Activated CD4-positive, alpha-beta T cell treated with anti-CD3 and anti-CD28 coated beads, Interleukin-2, Interleukin-6, amounts not matched to agents 100 ng/mL and 50 ng/mL, durations not matched to agents 16 hours and 8 hours (primary cell): ENCODE results near the gene CELSR3.

Source experiments
- DNase-seq: peaks from one replicate; pipeline ENCODE4 v3.0.0-alpha.2; 2020

Gene CELSR3

DNA sequence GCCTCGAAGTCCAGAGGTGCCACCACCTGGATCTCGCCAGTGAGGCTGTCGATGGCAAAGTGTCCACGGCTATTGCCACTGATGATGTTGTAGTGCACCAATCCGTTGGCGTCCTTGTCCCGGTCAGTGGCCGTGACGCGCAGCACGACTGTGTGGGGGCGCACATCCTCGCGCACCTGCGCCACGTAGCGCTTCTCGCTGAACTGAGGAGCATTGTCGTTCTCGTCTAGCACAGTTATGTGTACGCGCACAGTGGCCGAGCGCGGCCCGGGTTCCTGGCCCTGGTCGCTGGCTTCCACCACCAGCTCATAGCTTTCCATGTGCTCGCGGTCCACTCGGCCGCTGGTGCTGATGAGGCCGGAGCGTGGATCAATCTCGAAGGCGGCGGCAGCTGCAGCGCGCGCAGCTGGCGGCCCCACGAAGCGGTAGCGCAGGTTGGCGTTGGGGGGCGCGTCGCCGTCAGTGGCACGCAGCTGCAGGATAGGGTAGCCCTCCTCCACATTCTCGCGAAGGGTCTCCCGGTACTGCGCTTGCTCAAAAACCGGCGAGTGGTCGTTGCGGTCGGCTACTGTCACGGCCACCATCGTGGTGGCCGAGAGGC, 1.8 kb downstream of the CELSR3 start:
- DNase-seq: no peak

DNA sequence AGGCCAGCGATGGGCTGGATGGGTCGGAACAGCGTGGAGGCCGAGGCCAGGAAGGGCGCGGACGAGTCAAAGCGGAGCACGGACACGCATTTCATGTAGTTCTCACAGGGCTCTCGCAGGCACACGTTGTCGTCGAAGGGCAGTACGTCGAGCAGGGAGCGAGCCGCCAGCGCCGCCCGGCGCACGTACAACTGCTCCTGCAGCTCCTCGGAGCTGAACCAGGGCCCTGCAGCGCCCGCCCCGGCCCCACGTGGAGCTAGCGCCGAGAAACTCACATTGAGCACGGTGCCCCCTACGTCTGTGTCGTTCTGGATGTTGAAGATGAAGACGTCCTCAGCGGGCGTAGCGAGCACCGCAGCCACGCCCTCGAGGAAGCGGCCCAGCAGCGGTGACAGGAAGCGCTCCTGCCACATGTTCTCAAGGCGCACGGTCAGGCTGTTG, 5.8 kb downstream of the CELSR3 start:
- DNase-seq: peak; percentile 42

DNA sequence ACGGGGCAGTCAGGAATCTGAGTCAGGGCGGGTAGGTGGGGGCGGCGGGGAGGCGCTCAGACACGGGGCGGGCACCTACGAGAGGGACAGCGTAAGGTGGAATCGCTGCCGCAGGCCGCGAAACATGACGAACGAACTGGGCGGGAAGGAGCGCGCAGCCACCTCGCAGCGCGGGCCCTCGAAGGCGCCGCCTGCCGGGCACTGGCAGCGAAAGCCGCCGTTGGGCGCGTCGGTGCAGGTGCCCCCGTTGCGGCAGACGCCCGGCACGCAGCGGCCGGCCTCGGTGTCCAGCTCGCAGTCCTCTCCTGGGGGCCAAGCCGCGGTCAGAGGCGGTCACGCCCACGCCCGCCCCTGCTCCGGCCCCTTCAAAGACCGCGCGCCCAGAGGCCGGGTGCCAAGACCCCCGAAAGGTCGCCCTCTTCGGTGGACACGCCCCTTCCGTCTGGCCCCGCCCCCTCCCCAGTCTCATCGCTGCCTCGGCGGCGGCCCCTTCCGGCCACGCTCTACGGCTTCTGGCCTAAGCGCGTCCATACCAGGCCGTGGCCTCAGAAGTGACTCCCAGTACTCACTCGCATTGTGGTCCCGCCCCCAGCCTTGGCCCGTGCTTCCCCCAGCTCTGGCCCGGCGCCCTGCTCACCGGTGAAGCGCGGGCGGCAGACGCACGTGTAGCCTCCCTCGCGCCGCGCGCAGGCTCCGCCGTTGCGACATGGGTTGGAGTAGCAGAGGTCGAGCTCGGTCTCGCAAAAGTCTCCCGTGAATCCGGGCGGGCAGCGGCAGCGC, 6.4 kb downstream of the CELSR3 start:
- DNase-seq: peak; percentile 88

GRCh38 chr3:48655606-48656005, 7.1 kb downstream of the CELSR3 start:
- DNase-seq: peak; percentile 50

DNA sequence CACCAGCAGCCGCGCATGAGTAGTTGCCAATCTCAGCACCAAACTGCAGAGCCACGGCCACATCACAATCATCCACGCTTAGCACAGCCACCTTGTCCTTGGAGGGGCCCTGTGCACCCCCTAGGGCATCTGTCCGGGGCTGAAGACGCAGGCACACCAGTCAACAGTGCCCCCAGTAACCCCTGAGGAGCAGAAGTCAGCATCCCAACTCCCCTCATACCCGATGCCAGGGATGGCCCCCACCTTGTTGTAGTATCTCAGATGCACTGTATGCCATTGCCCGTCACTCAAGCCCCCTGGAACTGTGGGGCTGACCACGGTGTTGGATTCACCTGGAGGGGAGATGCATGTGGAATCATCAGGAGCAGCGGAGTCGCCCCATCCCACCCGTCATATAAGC, 7.6 kb downstream of the CELSR3 start:
- no peak for DNase-seq

GRCh38 chr3:48652923-48653715, 9.6 kb downstream of the CELSR3 start:
- no peak for DNase-seq

DNA sequence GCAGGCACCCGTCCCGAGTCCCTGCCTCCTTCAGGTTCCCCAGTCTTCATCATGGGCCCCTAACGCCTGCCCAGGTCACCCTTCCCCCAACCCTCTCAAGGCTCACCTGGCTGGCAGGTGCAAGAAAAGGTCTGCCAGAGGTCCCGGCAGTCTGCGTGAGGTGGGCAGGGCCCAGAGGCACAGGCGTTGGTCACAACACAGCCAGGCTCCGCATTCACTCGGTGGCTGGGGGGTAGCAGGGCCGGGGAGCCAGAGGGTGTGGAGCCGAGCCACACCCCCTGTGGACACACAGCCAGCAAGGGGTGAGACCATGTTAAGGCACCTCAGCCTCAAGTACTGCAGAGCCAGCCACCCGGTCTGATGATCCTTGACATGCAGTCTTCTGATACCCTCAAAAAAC, 10.9 kb downstream of the CELSR3 start:
- no peak for DNase-seq

DNA sequence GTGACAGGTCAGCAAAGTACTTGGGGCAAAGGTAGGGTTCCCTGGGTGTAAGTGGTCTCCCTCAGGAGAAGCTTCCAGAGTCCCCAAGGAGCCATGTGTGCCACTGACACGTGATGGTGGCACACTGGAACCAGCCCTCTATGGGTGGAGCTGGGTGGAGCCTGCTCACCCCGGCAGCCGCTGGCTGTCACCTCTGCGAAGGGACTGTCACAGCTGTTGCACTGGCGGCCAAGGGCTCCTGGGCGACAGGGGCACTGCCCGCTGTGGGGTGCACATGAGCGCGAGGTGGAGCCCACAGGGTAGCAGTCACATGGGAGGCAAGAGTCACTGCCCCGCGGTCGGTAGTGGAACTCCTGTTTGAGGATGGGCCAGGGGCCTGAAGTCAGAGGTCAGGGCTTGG, 12.0 kb downstream of the CELSR3 start:
- no peak for DNase-seq

- DNase-seq: no peak
Measured at GRCh38 chr3:48648188-48648850, 14.4 kb downstream of the CELSR3 start.

- DNase-seq: no peak
Measured at GRCh38 chr3:48647714-48648113, 15.0 kb downstream of the CELSR3 start.

DNA sequence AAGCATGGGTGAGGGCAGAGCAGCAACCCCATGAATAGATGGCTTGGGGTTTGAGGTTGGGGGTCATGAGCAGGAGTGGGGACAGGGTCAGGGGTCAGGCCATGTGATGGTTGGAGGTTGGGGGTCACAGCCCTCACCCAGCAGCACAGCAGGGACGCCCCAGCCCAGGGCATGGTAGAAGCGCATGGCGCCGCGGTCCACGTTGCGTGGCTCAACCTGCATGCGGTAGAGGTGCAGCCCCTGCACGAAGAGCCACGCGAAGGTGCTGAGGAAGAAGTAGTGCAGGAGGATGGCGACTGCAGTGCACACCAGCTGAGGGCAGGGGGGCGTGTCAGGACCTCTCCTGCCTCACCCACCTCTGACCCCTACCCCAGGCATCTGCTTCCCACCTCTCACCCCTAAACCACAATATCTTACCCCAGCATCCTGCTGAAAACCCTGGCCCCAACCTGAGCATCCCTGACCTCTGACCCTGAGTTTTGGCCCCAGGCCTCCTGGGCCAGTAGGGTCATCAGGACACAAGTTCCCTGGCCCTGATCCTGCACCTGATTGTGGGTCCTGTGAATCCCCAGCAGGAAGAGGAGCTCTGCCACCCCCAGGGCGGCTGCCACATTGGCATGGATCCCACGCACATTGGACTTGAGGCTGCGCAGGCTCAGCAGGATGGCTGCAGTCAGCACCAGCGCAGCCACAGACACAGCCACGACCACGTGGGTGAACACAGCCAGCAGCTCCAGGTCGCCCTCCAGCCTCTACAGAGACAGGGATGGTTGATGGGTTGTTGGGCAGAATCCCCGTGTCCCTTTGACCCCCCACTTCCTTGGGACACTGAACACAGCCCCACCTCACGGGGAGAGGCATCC, 17.6 kb downstream of the CELSR3 start:
- no peak for DNase-seq

DNA sequence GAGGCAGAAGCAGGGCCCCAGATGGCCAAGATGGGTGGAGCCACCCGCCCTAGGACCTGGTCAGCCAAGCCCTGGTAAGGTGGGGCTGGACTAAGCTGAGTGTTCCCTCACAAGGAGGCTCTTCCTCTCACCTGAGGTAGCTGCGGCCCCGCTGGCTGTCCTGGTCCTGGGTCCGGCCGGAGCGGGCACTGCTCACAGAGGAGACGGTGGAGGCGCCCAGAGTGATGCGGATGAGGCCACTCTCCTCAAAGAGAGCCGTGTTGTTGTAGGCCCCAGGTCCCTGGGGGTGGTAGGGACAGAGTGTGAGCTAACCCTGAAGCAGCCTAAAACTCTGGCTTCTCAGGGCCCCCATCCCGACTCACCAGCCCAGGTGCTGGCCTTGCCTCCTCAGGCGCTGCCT, 20.1 kb downstream of the CELSR3 start:
- DNase-seq: no peak

- no peak for DNase-seq
Measured at GRCh38 chr3:48641396-48641795, 21.3 kb downstream of the CELSR3 start.

DNA sequence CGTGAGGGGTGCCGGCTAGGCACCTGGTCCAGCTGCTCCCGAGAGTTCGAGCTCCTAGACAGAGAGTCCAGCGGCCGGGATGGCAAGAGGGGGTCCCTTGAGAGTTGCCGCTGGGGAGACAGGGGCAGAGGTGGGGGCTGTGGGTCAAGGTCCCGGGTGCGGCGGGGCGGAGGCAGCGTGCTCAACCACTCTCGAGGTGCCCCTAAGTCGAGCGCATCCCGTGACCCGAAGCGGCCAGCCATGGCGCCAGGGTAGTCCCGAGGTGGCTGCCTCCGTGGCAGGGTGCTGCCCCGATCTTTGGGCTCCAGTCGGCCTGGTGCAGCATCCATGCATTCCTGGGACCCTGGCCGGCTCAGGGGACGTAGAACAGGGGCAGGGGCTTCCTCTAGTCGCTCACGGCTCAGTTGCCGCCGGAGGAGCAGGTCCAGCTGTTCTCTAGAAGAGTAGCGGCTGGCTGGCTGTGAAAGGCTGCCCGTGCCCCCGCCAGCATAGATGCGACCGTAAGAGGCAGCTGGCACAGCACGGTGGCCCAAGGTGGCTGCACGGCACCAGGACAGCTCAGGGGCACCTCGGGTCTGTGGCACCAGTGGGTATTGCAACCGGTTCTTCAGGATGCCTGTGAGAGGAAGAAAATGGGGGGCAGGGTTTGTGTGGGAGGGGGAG, 22.6 kb downstream of the CELSR3 start:
- DNase-seq: no peak

DNA sequence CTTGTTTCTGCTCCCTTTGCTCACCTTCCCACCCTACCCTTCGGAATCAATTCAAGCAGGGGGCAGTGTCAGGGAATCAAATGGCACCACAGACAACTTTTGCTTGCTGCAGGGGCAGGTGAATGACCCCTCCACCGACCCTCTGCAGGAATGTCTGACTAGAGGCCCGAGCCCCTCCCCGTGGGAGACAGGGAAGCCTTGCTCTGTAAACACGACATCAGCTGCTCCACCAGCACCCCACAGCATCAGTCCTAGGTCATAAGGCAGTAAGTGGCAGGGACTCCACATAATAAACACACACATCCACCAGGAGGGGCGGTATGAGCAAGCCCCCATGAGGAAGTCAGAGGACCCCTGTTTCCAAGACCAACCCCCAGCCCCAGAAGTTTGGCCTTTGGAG, 25.4 kb downstream of the CELSR3 start:
- no peak for DNase-seq

DNA sequence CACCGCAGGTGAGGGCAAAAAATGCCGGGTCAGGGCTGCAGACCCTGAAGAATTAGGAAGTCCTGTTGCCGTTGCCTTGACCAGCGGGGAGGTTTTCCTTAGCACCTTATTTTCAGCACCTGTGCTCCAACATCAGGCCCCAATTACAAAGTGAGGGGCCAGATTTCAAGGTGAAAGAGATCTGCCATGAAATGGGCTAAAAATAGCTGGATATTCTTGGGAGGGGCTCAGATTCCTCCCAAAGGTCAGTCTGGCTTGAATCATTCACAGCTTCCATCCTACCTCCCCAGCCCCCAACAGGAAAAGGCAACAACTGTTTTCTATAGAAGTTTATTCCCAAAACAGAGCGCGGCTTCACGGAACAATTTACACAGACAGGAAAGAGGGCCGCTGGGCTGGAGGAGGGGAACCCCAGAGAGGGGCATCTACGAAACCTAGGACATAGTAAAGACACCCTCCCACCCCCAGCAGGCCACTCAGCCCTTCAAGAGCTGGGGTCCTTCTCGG, 26.5 kb downstream of the CELSR3 start:
- DNase-seq: no peak

DNA sequence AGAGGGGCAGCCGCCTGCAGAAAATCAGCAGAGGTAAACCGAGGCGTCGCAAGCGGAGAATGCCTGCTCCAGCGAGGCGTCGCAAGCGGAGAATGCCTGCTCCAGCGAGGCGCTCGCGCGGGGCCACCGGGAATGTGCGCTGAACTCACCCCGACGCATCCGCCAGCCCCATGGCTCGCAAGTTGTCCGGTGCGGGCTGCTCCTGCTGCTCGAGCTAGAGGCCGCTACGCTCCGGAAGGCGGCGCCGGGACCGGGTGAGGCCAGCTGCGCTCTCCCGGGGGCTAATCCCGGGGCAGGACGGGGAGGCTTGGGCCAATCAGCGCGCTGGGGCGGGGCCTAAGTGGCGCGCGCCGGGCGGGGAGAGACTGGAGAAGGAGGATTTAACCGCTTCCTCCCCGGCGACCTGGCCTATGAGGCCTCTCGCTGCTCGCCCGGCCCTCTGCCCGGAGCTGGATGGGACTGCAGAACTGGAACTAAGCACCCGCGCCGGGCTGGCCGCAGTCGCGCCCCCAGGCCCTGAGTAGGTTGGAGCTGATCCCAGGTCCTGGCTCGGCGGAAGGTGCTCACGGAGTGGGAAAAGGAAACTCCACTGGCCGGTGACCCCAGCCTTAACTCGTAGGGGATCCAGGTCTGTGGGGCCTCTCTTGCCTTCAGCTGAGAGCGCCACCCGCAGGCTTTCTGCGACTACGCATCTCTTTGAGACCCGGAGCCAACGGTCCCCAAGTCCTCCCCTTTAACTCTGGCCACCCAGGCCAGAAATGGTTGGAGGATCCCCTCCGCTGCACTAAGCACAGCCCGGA, 27.3 kb downstream of the CELSR3 start, which contains the start of gene SLC26A6:
SLC26A6 (minus strand) TSS at position 240 of the 800 bp plus-strand sequence; CDS start at position 172, 68 bp downstream.
- DNase-seq: peak; percentile 98

- DNase-seq: peak; percentile 65
Measured at GRCh38 chr3:48634661-48635221, 27.9 kb downstream of the CELSR3 start.

DNA sequence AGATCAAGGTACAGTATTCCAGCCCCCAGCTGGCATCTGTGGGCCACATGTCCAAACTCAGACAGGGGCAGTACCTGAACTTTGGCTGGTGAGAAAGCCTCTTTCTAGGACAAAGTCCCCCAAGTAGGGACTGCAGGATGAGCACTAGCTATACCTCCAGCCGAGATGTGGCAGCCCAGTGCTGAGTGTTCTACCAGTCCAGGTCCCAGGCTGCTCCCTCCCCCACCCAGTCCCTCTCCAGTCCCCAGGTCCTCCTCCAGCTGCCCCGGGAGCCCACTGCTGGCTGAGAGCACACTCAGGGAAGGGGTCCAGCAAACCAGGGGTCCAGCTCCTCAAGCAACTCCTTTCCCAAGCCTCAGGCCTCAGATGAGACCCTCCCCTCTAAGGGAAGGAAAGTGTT, 28.9 kb downstream of the CELSR3 start:
- DNase-seq: no peak

- DNase-seq: no peak
Measured at GRCh38 chr3:48633256-48633655, 29.4 kb downstream of the CELSR3 start.
